COR-L47 (cell line): ENCODE measurements around the gene TECRL.

ENCODE experiments used
- DNase-seq: peaks from one replicate; lab custom pipeline; 2025; lab: John Stamatoyannopoulos, UW

TECRL gene

GRCh38 chr4:64327237-64327636 lies 82.0 kb downstream of the TECRL start:
- DNase-seq: no peak

- DNase-seq: no peak
Measured at GRCh38 chr4:64326507-64326906, 82.7 kb downstream of the TECRL start.

DNA sequence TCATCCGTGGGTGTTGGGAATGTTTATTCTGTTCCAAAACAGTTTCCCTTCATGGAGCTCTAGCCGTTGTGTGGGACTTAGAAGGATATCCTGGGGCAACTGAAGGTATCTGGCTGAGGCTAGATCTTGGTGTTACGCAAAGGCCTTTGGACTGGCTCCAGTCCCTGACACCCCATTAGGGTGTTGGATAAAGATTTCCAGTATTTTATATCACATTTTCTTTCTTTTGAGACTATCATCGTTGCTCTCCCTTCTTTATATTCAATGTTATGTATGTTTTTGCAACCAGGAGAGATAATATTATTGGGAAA lies 103.0 kb downstream of the TECRL start:
- no peak for DNase-seq

GRCh38 chr4:64305565-64306254 lies 103.5 kb downstream of the TECRL start:
- DNase-seq: no peak

DNA sequence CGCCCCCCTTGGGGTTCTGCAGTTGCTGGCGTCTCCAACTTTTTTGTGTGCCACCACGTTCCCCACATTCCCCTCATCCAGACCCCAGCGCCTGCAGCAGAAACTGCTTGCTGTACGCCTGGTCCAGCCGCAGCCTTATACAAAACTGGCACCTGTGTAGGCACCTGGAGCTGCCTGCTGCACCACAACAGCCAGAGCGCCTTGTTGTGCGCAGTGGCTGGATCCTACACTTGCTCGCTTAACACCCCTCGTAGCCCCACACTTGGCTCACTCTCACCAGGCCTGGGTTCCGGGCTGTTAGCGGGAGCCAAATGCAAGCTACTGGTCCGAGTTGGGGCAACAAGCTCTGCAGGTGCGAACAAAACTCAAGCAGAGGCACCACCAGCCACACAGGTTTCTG lies 136.8 kb downstream of the TECRL start:
- no peak for DNase-seq

DNA sequence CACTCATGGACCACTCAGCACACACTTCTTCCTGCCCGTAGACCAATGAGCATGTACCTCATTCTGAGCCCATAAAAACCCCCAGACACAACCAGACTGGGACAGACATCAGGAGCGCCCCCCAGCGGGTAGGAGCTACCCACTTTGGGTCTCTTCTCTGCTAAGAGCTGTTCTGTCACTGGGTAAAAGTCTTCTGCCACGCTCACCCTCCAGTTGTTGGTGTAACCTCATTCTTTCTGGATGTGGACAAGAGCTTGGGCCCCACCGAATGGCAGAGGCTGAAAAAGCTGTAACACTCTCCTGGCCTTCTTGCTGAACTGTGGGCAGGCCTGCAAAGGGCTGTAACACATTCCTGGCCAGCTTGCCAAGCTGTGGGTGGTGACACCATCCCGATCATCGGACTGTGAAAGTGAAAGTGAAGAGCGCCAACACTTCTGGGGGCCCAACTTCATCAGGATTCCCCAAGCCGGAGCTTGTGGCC lies 137.6 kb downstream of the TECRL start:
- no peak for DNase-seq

- no peak for DNase-seq
Measured at GRCh38 chr4:64266669-64267068, 142.6 kb downstream of the TECRL start.

DNA sequence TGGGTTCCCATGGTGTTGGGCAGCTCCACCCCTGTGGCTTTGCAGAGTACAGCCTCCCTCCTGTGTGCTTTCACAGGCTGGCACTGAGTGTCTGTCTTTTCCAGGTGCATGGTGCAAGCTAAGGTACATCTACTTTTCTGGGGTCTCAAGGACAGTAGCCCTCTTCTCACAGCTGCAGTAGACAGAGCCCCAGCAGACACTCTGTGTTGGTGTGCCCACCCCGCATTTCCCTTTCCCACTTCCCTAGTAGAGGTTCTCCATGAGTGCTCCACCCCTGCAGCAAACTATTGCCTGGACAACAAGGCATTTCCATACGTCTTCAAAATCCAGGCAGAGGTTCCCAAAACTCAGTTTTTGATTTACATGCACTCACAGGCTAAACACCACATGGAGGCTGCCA lies 143.0 kb downstream of the TECRL start:
- DNase-seq: no peak

DNA sequence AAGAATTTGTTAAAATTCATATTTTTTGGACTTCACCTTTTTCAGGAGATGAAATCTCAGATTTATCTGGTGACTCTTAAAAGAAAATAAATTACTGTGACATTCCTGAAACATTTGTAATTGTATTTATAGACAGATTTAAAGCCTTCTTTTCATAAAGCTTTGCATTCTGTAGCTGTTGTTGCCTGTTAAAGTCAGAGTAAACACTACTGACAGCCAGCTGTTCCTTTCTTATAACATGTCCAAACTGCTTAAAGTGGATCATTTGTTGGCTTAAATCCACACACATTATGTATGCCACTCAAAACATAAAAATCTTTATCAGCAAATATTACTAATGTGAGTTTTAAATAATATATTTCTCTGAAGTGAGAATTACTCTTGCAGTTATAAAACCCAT lies 157.5 kb downstream of the TECRL start:
- DNase-seq: no peak

DNA sequence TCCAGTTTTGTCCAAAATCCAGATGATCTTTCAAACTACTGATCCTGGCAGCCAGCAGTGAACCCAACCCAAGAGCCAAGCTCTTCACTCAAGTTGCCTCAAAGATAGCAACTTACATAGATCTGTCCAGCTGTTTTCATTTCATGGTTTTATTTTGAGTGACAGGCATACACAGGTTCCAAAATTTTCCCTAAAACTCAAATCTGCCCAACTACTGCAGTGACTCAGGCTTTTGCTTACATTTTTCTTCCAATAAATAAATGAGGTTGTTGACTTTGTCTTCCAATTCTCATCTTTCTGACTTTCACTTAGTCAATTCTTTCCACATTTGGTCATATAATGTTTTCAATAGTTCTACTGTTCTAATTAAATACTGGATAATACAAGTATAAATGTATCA lies 158.8 kb downstream of the TECRL start:
- no peak for DNase-seq

DNA sequence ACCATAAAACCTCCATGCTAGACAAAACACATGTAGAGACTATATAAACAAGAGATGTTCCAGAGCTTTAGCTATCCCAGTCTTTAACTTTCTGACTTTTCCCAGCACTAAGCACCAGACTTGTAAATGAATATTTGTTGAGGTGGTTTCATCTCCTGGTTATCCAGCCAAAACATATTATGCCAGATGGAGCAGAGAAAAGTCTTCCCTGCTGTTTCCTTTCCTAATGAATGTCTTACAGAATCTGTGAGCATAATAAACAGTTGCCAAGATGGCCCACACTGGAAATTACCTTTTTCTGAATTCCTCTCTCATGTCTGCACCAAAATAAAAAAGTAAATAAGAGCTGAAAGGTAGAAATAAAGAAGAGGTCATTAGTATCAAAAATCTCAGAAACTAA lies 159.2 kb downstream of the TECRL start:
- DNase-seq: no peak

- no peak for DNase-seq
Measured at GRCh38 chr4:64248186-64248585, 161.1 kb downstream of the TECRL start.

DNA sequence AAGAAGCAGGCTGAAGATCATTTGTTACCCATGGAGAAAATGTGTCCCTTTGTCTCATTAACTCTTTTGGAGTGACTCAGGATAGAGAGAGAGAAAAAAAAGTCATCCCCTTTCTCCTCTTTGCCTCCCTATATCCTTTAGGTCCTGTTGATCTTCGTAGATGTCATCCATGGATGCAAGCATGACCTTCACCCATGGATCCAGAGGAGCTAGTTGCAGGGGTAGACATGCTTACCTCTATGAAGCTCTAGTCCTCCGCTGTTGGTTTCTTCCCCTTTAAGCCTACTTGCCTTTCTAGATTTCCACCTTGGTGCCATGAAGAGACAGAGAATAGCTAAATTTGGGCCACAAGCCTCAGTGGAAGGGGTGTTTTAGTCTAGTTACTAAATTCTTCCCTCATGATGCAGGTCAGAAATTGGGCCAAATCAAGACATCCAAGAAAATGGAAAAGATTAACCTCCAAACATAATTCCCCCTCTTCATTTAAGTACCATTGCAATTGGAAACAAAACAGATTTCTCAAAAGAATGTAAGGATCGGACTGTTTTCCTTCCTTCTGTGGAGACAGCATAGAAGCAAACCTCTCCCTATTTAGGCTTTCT lies 178.4 kb downstream of the TECRL start:
- DNase-seq: no peak
